CD4-positive, CD25-positive, alpha-beta regulatory T cell (primary cell): Measurements from ENCODE around the gene DIAPH2. TPM values are rescaled to one million over a fixed set of nuclear protein-coding genes. Genes with fewer than 3 reads are reported as not detected.

ENCODE experiments used
- ATAC-seq, 2 donors: fragments of 150-1000 bp; cut with Tn5 transposase; one replicate each; pipeline ENCODE4 v1.10.0; 2021; ENCODE audit warnings: low read depth in 2 of 2, moderate number of reproducible peaks in 2 of 2, moderate library complexity in 1 of 2
- DNase-seq, 3 donors: peaks; one replicate each; pipeline versions ENCODE4 v3.0.0 to v3.0.0-alpha.2; 2012 to 2022; ENCODE audit warnings: mixed read lengths in 1 of 3
- H3K27ac ChIP-seq: one replicate; pipeline ENCODE4 v1.7.0; 2013; ENCODE audit warnings: mild to moderate bottlenecking, low read length; ENCODE audit not compliant: insufficient read depth, poor library complexity, severe bottlenecking
- H3K27me3 ChIP-seq: one replicate; pipeline ENCODE4 v1.7.0; 2013; ENCODE audit warnings: low read length; ENCODE audit not compliant: control insufficient read depth, insufficient read depth
- H3K36me3 ChIP-seq: one replicate; pipeline ENCODE4 v1.7.0; 2013; ENCODE audit warnings: mild to moderate bottlenecking, low read length, moderate library complexity; ENCODE audit not compliant: control insufficient read depth, insufficient read depth
- H3K4me1 ChIP-seq: 2 replicates; pipeline ENCODE4 v1.7.0; 2013; ENCODE audit warnings: mild to moderate bottlenecking, low read length; ENCODE audit not compliant: insufficient read depth, control insufficient read depth, poor library complexity, severe bottlenecking
- H3K4me3 ChIP-seq: one replicate; pipeline ENCODE4 v1.7.0; 2013; ENCODE audit warnings: low read depth, mild to moderate bottlenecking, low read length, moderate library complexity
- H3K9me3 ChIP-seq, 2 experiments: 1 replicate in 1 of 2; 2 replicates in 1 of 2; pipeline ENCODE4 v1.7.0; 2013; ENCODE audit warnings: low read length in 2 of 2, mild to moderate bottlenecking in 1 of 2, moderate library complexity in 1 of 2; ENCODE audit not compliant: control insufficient read depth in 2 of 2
- H3K27ac Mint-ChIP-seq, 3 donors: one replicate each; pipeline ENCODE4 v1.8.0; 2020 to 2022; ENCODE audit warnings: mild to moderate bottlenecking in 3 of 3, mixed read lengths in 3 of 3, moderate library complexity in 2 of 3
- H3K27me3 Mint-ChIP-seq: one replicate; pipeline ENCODE4 v1.8.0; 2022; ENCODE audit warnings: mild to moderate bottlenecking, mixed read lengths
- H3K36me3 Mint-ChIP-seq: one replicate; pipeline ENCODE4 v1.8.0; 2020; ENCODE audit warnings: mixed read lengths
- H3K4me1 Mint-ChIP-seq, 4 donors: one replicate each; pipeline ENCODE4 v1.8.0; 2020 to 2022; ENCODE audit warnings: mixed read lengths in 4 of 4, mild to moderate bottlenecking in 1 of 4
- H3K4me3 Mint-ChIP-seq, 4 donors: one replicate each; pipeline ENCODE4 v1.8.0; 2020 to 2022; ENCODE audit warnings: mild to moderate bottlenecking in 4 of 4, mixed read lengths in 4 of 4, moderate library complexity in 3 of 4
- H3K9me3 Mint-ChIP-seq, 7 donors: one replicate each; pipeline ENCODE4 v1.8.0; 2020 to 2022; ENCODE audit warnings: mixed read lengths in 7 of 7, mild to moderate bottlenecking in 3 of 7, moderate library complexity in 2 of 7
- polyA plus RNA-seq, 4 donors: library from polyadenylated mRNA; unstranded; fragments of 300-500 nt; fragmentation: Illumina TruSeq; gene quantifications; one replicate each; pipeline ENCODE4 v1.2.3, GENCODE V29; 2021
- total RNA-seq: library from RNA; stranded (reverse); gene quantifications from one replicate; pipeline ENCODE4 v1.2.3, GENCODE V29; 2022

The DIAPH2 gene
- total and polyA plus RNA-seq, 5 donors from 2014 or later = 6.3 to 17.0 (median 6.6) TPM

- H3K27me3 Mint-ChIP-seq = no peaks in the 10 kb centered on the region
- Histone ChIP-seq H3K27me3 (no peaks in the 10 kb centered on the region), H3K9me3 (no peaks in the 10 kb centered on the region), H3K27ac (no peak overlapping the region), H3K4me1 (no peaks in the 10 kb centered on the region), H3K36me3 (no peaks in the 10 kb centered on the region), H3K4me3 (no peak overlapping the region)
- H3K4me1 Mint-ChIP-seq = peaks cover 0 to 4% (median 0%) of the 10 kb centered on the region in 4 donors
- H3K36me3 Mint-ChIP-seq = no peaks in the 10 kb centered on the region
- no peak overlapping the region for H3K27ac Mint-ChIP-seq
- H3K4me3 Mint-ChIP-seq = no peak overlapping the region
- ATAC-seq (no peak), DNase-seq (no peak)
- no peaks in the 10 kb centered on the region for H3K9me3 Mint-ChIP-seq
Observed at GRCh38 chrX:96752781-96753180, 68.1 kb downstream of the DIAPH2 start.

- no peaks in the 10 kb centered on the region for H3K9me3 ChIP-seq
- H3K36me3 Mint-ChIP-seq = no peaks in the 10 kb centered on the region
- no peaks in the 10 kb centered on the region for H3K36me3 ChIP-seq
- peaks cover 0 to 4% (median 0%) of the 10 kb centered on the region in 4 donors for H3K4me1 Mint-ChIP-seq
- H3K27me3 Mint-ChIP-seq = no peaks in the 10 kb centered on the region
- ATAC-seq (no peak), DNase-seq (no peak)
- H3K4me3 ChIP-seq = no peak overlapping the region
- H3K4me3 Mint-ChIP-seq = no peak overlapping the region
- no peak overlapping the region for H3K27ac Mint-ChIP-seq
- H3K27me3 ChIP-seq = no peaks in the 10 kb centered on the region
- H3K27ac ChIP-seq = no peak overlapping the region
- H3K4me1 ChIP-seq = no peaks in the 10 kb centered on the region
- H3K9me3 Mint-ChIP-seq = no peaks in the 10 kb centered on the region
Observed at GRCh38 chrX:96753230-96753629, 68.6 kb downstream of the DIAPH2 start.

DNA sequence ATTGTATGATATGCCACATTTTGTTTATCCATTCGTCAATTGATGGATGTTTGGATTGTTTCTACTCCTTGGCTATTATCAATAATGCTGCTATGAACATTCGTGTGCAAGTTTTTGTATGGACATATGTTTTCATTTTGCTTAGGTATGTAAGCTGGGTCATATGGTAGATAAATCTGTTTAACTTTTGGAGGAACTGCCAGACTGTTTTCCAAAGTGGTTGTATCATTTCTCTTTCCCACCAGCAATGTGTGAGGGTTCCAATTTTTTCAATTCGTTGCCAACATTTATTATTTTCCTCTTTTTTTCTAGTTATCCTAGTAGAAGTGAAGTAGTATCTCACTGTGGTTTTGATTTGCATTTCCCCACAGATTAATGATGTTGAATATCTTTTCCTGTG, 71.8 kb downstream of the DIAPH2 start:
- peaks cover 2% of the 10 kb centered on the region for H3K36me3 Mint-ChIP-seq

GRCh38 chrX:96761566-96761965, 76.9 kb downstream of the DIAPH2 start:
- Histone ChIP-seq H3K9me3 (no peaks in the 10 kb centered on the region), H3K27ac (no peak overlapping the region), H3K4me1 (no peaks in the 10 kb centered on the region), H3K4me3 (no peak overlapping the region), H3K27me3 (no peaks in the 10 kb centered on the region), H3K36me3 (no peaks in the 10 kb centered on the region)
- Mint-ChIP-seq H3K4me1 (peaks cover 6 to 21% (median 11%) of the 10 kb centered on the region in 4 donors), H3K27me3 (no peaks in the 10 kb centered on the region), H3K27ac (no peak overlapping the region), H3K4me3 (no peak overlapping the region), H3K36me3 (peaks cover 4% of the 10 kb centered on the region), H3K9me3 (no peaks in the 10 kb centered on the region)
- DNase-seq (no peak), ATAC-seq (no peak)

More for the DNA sequence above, 71.8 kb downstream of the DIAPH2 start:
- Histone ChIP-seq H3K36me3 (no peaks in the 10 kb centered on the region), H3K9me3 (no peaks in the 10 kb centered on the region), H3K4me3 (no peak overlapping the region), H3K27me3 (no peaks in the 10 kb centered on the region), H3K27ac (no peak overlapping the region), H3K4me1 (no peaks in the 10 kb centered on the region)
- no peak for DNase-seq
- no peaks in the 10 kb centered on the region for H3K9me3 Mint-ChIP-seq
- no peak overlapping the region for H3K27ac Mint-ChIP-seq
- H3K4me3 Mint-ChIP-seq = no peak overlapping the region
- no peak for ATAC-seq
- no peaks in the 10 kb centered on the region for H3K27me3 Mint-ChIP-seq
- H3K4me1 Mint-ChIP-seq = peaks cover 0 to 14% (median 5%) of the 10 kb centered on the region in 4 donors

DNA sequence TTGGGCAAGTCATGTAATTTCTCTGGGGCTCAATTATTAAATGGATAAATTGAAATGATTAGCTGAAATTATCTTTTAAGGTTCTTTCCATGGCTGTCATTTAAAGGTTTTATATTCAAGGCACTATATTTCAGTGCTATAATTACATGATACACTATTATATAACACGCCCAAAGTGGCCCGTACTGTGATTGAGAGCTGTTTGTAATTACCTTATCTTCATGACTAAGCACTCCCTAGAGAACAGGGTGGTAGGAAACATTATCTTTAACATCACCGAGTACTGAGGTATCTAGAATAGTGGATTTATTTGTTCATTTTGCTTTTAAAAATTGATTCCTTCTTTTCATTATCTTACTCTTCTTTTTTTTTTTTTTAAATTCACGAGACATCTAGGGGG, 79.0 kb downstream of the DIAPH2 start:
- Mint-ChIP-seq H3K27ac (peak overlapping the region in 1 of 3 donors; percentile 18), H3K4me3 (no peak overlapping the region), H3K27me3 (no peaks in the 10 kb centered on the region), H3K36me3 (peaks cover 4% of the 10 kb centered on the region), H3K4me1 (peaks cover 6 to 21% (median 13%) of the 10 kb centered on the region in 4 donors), H3K9me3 (no peaks in the 10 kb centered on the region)
- H3K4me1 ChIP-seq = no peaks in the 10 kb centered on the region
- H3K36me3 ChIP-seq = no peaks in the 10 kb centered on the region
- H3K9me3 ChIP-seq = no peaks in the 10 kb centered on the region
- H3K27me3 ChIP-seq = no peaks in the 10 kb centered on the region
- DNase-seq (no peak), ATAC-seq (no peak)
- H3K27ac ChIP-seq = no peak overlapping the region
- H3K4me3 ChIP-seq = no peak overlapping the region

- Histone ChIP-seq H3K4me3 (no peak overlapping the region), H3K9me3 (no peaks in the 10 kb centered on the region), H3K36me3 (no peaks in the 10 kb centered on the region), H3K27me3 (no peaks in the 10 kb centered on the region), H3K4me1 (no peaks in the 10 kb centered on the region), H3K27ac (no peak overlapping the region)
- Mint-ChIP-seq H3K27ac (peak overlapping the region in 2 of 3 donors; percentile 18 to 93), H3K4me3 (peak overlapping the region in 2 of 4 donors; percentile 5 to 19), H3K36me3 (peaks cover 4% of the 10 kb centered on the region), H3K4me1 (peaks cover 7 to 19% (median 13%) of the 10 kb centered on the region in 4 donors), H3K27me3 (no peaks in the 10 kb centered on the region), H3K9me3 (no peaks in the 10 kb centered on the region)
- ATAC-seq (peak; percentile 44 to 52), DNase-seq (peak in 1 of 3 donors; percentile 50)
Observed at GRCh38 chrX:96764864-96765263, 80.2 kb downstream of the DIAPH2 start.

- no peak for ATAC-seq
- no peaks in the 10 kb centered on the region for H3K27me3 Mint-ChIP-seq
- no peaks in the 10 kb centered on the region for H3K9me3 Mint-ChIP-seq
- no peaks in the 10 kb centered on the region for H3K27me3 ChIP-seq
- no peak overlapping the region for H3K4me3 ChIP-seq
- no peaks in the 10 kb centered on the region for H3K9me3 ChIP-seq
- H3K4me1 ChIP-seq = no peaks in the 10 kb centered on the region
- H3K4me1 Mint-ChIP-seq = peaks cover 0 to 6% (median under 1%) of the 10 kb centered on the region in 4 donors
- H3K4me3 Mint-ChIP-seq = no peak overlapping the region
- no peak overlapping the region for H3K27ac ChIP-seq
- peak in 2 of 3 donors; percentile 18 to 19 for DNase-seq
- H3K27ac Mint-ChIP-seq = no peak overlapping the region
- H3K36me3 Mint-ChIP-seq = no peaks in the 10 kb centered on the region
- no peaks in the 10 kb centered on the region for H3K36me3 ChIP-seq
Observed at GRCh38 chrX:96770315-96770714, 85.7 kb downstream of the DIAPH2 start.

- no peaks in the 10 kb centered on the region for H3K4me1 ChIP-seq
- DNase-seq = no peak
- Mint-ChIP-seq H3K36me3 (no peaks in the 10 kb centered on the region), H3K27ac (no peak overlapping the region), H3K9me3 (no peaks in the 10 kb centered on the region), H3K4me3 (no peak overlapping the region), H3K4me1 (peaks cover 0 to 6% (median under 1%) of the 10 kb centered on the region in 4 donors), H3K27me3 (no peaks in the 10 kb centered on the region)
- H3K27me3 ChIP-seq = no peaks in the 10 kb centered on the region
- H3K4me3 ChIP-seq = no peak overlapping the region
- H3K36me3 ChIP-seq = no peaks in the 10 kb centered on the region
- no peaks in the 10 kb centered on the region for H3K9me3 ChIP-seq
- H3K27ac ChIP-seq = no peak overlapping the region
- ATAC-seq = no peak
Observed at GRCh38 chrX:96771486-96771885, 86.8 kb downstream of the DIAPH2 start.
